T-helper 2 cell treated with Interferon-gamma antibody and Interleukin-4, amounts not matched to agents 5 μg/mL and 100 μg/mL, for 36 hours (primary cell): ENCODE measurements around the gene LARP4.
"Not testable (repeated sequence)": the region's sequence is repeated elsewhere in the genome, so short reads cannot be mapped to it uniquely, and the experiment has no call there.

ENCODE experiments used
- DNase-seq: peaks from one replicate; pipeline ENCODE4 v3.0.0; 2021; ENCODE audit warnings: low spot score
- H3K27ac Mint-ChIP-seq: one replicate; pipeline ENCODE4 v1.8.0; 2021; ENCODE audit warnings: mild to moderate bottlenecking, mixed read lengths
- H3K27me3 Mint-ChIP-seq: one replicate; pipeline ENCODE4 v1.8.0; 2021; ENCODE audit warnings: low read depth, mixed read lengths
- H3K36me3 Mint-ChIP-seq: one replicate; pipeline ENCODE4 v1.8.0; 2021; ENCODE audit warnings: low read depth, mixed read lengths
- H3K4me1 Mint-ChIP-seq: one replicate; pipeline ENCODE4 v1.8.0; 2021; ENCODE audit warnings: low read depth, mixed read lengths
- H3K4me3 Mint-ChIP-seq: one replicate; pipeline ENCODE4 v1.8.0; 2022; ENCODE audit warnings: mild to moderate bottlenecking, moderate library complexity, mixed read lengths
- H3K9me3 Mint-ChIP-seq: one replicate; pipeline ENCODE4 v1.8.0; 2021; ENCODE audit warnings: mixed read lengths

LARP4 gene

GRCh38 chr12:50400638-50401499 is at the start of gene LARP4:
Gene LARP4 (plus strand): TSS chr12:50400885. CDS start chr12:50401011, 126 bp downstream.
- Mint-ChIP-seq H3K27me3 (peaks cover 3% of the 10 kb centered on the region), H3K9me3 (peaks cover 5% of the 10 kb centered on the region), H3K36me3 (peaks cover 16% of the 10 kb centered on the region), H3K4me3 (peak within 1 kb of the TSS; percentile 98), H3K27ac (peak within 1 kb of the TSS; percentile 95), H3K4me1 (peaks cover 27% of the 10 kb centered on the region)
- peak; percentile 92 for DNase-seq

GRCh38 chr12:50351120-50352043 is 49.3 kb upstream of the LARP4 start:
- Mint-ChIP-seq H3K27ac (peak overlapping the region; percentile 29), H3K4me1 (peaks cover 3% of the 10 kb centered on the region), H3K27me3 (peaks cover 2% of the 10 kb centered on the region), H3K36me3 (no peaks in the 10 kb centered on the region), H3K9me3 (no peaks in the 10 kb centered on the region), H3K4me3 (no peak overlapping the region)
- no peak for DNase-seq

GRCh38 chr12:50353404-50353803 is 47.3 kb upstream of the LARP4 start:
- DNase-seq: no peak
- H3K36me3 Mint-ChIP-seq: no peaks in the 10 kb centered on the region
- no peak overlapping the region for H3K27ac Mint-ChIP-seq
- no peaks in the 10 kb centered on the region for H3K4me1 Mint-ChIP-seq
- H3K27me3 Mint-ChIP-seq: no peaks in the 10 kb centered on the region
- H3K4me3 Mint-ChIP-seq: no peak overlapping the region
- H3K9me3 Mint-ChIP-seq: no peaks in the 10 kb centered on the region

- Mint-ChIP-seq H3K9me3 (no peaks in the 10 kb centered on the region), H3K4me3 (no peak overlapping the region), H3K27me3 (no peaks in the 10 kb centered on the region)
These were observed 46.7 kb upstream of the LARP4 start for GRCh38 chr12:50353869-50354593.

GRCh38 chr12:50354908-50355307 is 45.8 kb upstream of the LARP4 start:
- no peak for DNase-seq
- H3K36me3 Mint-ChIP-seq: no peaks in the 10 kb centered on the region
- no peak overlapping the region for H3K27ac Mint-ChIP-seq
- peaks cover 3% of the 10 kb centered on the region for H3K27me3 Mint-ChIP-seq
- H3K9me3 Mint-ChIP-seq: no peaks in the 10 kb centered on the region
- H3K4me3 Mint-ChIP-seq: no peak overlapping the region
- H3K4me1 Mint-ChIP-seq: no peaks in the 10 kb centered on the region

More at GRCh38 chr12:50353869-50354593, 46.7 kb upstream of the LARP4 start:
- no peak overlapping the region for H3K27ac Mint-ChIP-seq
- H3K36me3 Mint-ChIP-seq: no peaks in the 10 kb centered on the region
- no peak for DNase-seq
- no peaks in the 10 kb centered on the region for H3K4me1 Mint-ChIP-seq

DNA sequence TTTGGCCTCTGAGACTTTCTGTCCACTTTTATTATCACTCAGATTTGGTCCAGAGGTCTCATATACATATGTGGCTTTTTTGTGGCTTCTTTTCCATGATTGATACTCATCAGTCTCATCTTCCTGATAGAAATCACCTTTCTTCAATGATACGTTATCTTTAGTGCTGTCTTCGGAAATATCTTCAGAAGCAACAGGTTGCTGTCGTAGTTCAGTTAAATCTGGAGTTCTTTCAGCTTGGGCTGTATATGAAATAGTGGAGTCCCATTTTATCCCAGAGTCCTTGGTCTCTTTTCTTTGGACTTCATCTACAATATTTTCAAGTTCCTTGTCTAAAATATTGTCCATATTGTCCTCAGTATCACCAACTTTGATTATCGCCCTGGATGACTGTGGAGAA is 45.3 kb upstream of the LARP4 start:
- H3K4me1 Mint-ChIP-seq: no peaks in the 10 kb centered on the region
- no peaks in the 10 kb centered on the region for H3K9me3 Mint-ChIP-seq
- H3K36me3 Mint-ChIP-seq: no peaks in the 10 kb centered on the region
- peaks cover 3% of the 10 kb centered on the region for H3K27me3 Mint-ChIP-seq
- H3K4me3 Mint-ChIP-seq: no peak overlapping the region
- no peak overlapping the region for H3K27ac Mint-ChIP-seq
- no peak for DNase-seq

DNA sequence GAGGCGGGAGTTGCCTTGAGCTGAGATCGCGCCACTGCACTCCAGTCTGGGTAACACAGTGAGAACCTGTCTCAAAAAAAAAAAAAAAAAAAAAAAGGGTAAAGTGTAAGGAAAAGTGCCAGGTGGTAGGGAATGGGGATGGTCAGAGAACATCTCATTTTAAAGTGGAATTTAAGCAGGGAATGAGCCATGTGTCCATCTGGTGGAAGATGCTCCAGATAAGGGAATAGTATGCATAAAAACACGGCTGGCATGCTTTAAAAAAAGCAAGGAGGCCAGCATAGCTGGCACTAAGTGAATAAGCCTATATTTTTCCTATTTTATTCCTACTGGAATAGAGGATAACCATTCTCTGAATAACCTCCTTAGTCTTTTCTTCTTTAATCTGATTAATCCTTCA is 38.0 kb upstream of the LARP4 start:
- DNase-seq: no peak
- Mint-ChIP-seq H3K27ac (no peak overlapping the region), H3K9me3 (no peaks in the 10 kb centered on the region), H3K4me3 (no peak overlapping the region), H3K36me3 (no peaks in the 10 kb centered on the region), H3K27me3 (peaks cover 3% of the 10 kb centered on the region), H3K4me1 (no peaks in the 10 kb centered on the region)

GRCh38 chr12:50363141-50363540 is 37.5 kb upstream of the LARP4 start:
- Mint-ChIP-seq H3K36me3 (no peaks in the 10 kb centered on the region), H3K27me3 (peaks cover 3% of the 10 kb centered on the region)

GRCh38 chr12:50365709-50366406 is 34.8 kb upstream of the LARP4 start:
- Mint-ChIP-seq H3K9me3 (no peaks in the 10 kb centered on the region), H3K27ac (no peak overlapping the region), H3K36me3 (no peaks in the 10 kb centered on the region), H3K27me3 (no peaks in the 10 kb centered on the region), H3K4me3 (no peak overlapping the region), H3K4me1 (no peaks in the 10 kb centered on the region)
- no peak for DNase-seq

More at GRCh38 chr12:50363141-50363540, 37.5 kb upstream of the LARP4 start:
- H3K4me3 Mint-ChIP-seq: no peak overlapping the region
- no peak for DNase-seq
- H3K4me1 Mint-ChIP-seq: no peaks in the 10 kb centered on the region
- H3K9me3 Mint-ChIP-seq: no peaks in the 10 kb centered on the region
- H3K27ac Mint-ChIP-seq: no peak overlapping the region

GRCh38 chr12:50370672-50371071 is 30.0 kb upstream of the LARP4 start:
- H3K36me3 Mint-ChIP-seq, H3K27me3 Mint-ChIP-seq, H3K27ac Mint-ChIP-seq, DNase-seq, H3K4me3 Mint-ChIP-seq, H3K9me3 Mint-ChIP-seq, H3K4me1 Mint-ChIP-seq: not testable (repeated sequence)

GRCh38 chr12:50375802-50376201 is 24.9 kb upstream of the LARP4 start:
- no peak for DNase-seq
- Mint-ChIP-seq H3K27me3 (no peaks in the 10 kb centered on the region), H3K9me3 (no peaks in the 10 kb centered on the region), H3K4me1 (no peaks in the 10 kb centered on the region), H3K27ac (no peak overlapping the region), H3K36me3 (no peaks in the 10 kb centered on the region), H3K4me3 (no peak overlapping the region)

DNA sequence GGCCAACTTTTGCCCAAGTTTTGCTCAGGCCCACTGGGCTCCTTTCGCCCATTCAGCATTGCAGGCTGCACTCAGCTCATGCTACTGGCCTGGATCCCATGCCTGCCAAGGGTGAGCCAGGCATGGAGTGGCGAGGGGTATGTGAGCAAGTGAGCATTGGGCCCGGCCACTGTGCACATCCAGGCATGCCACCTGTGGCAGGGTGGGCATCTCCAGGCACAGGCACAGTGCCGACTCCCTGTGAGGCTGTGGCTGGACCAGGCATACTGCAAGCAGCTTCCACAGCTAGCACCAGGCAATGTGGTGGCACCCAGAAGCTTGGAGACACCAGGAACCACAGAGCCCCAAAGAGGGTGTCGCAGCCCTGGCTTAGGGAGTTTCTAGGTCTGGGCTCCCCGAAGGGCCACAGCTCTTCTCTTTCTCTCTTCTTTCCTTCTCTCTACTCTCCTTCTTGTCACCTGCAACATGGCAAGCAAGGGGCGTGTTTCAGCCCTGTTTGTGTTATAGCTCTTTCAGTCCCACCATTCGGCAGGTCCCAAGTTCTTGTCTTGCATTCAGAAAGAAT is 19.8 kb upstream of the LARP4 start:
- Mint-ChIP-seq H3K36me3 (no peaks in the 10 kb centered on the region), H3K4me1 (no peaks in the 10 kb centered on the region), H3K4me3 (no peak overlapping the region), H3K27me3 (no peaks in the 10 kb centered on the region), H3K27ac (peak overlapping the region; percentile 63), H3K9me3 (no peaks in the 10 kb centered on the region)
- no peak for DNase-seq

GRCh38 chr12:50387487-50387886 is 13.2 kb upstream of the LARP4 start:
- Mint-ChIP-seq H3K4me1 (peaks cover 2% of the 10 kb centered on the region), H3K27me3 (no peaks in the 10 kb centered on the region), H3K4me3 (no peak overlapping the region), H3K9me3 (no peaks in the 10 kb centered on the region), H3K27ac (no peak overlapping the region), H3K36me3 (no peaks in the 10 kb centered on the region)
- DNase-seq: no peak
